Measurements from ENCODE around the gene NFATC3. TPM values are rescaled to one million over a fixed set of nuclear protein-coding genes. Genes with fewer than 3 reads are reported as not detected.
A peak's percentile ranks its signal among the peaks of the same experiment; 100 is the strongest.

NFATC3 gene
- total RNA-seq, 1 donor from 2014 or later, result 17.4 TPM

- DNase-seq (ENCODE audit: low read depth), result no peak
These were observed 145.0 kb downstream of the NFATC3 start for GRCh38 chr16:68230176-68230571.

GRCh38 chr16:68230956-68231355 lies 145.8 kb downstream of the NFATC3 start:
- DNase-seq (ENCODE audit: low read depth), result no peak

- no peak for DNase-seq (ENCODE audit: low read depth)
These were observed 146.4 kb downstream of the NFATC3 start for GRCh38 chr16:68231384-68232136.

- DNase-seq (ENCODE audit: low read depth), result no peak
These were observed 147.2 kb downstream of the NFATC3 start for GRCh38 chr16:68232335-68232734.

GRCh38 chr16:68233085-68233834 lies 148.1 kb downstream of the NFATC3 start:
- no peak for DNase-seq (ENCODE audit: low read depth)

- no peak for DNase-seq (ENCODE audit: low read depth)
These were observed 148.6 kb downstream of the NFATC3 start for GRCh38 chr16:68233835-68234187.

GRCh38 chr16:68234188-68235107 lies 149.3 kb downstream of the NFATC3 start:
- DNase-seq (ENCODE audit: low read depth), result peak; percentile 38

- no peak for DNase-seq (ENCODE audit: low read depth)
These were observed 150.1 kb downstream of the NFATC3 start for GRCh38 chr16:68235108-68235886.

GRCh38 chr16:68235887-68236136 lies 150.6 kb downstream of the NFATC3 start, which contains the start of gene ESRP2:
Gene ESRP2, minus strand, starts transcription at chr16:68236127. Its CDS starts 82 bp downstream, at chr16:68236045.
- DNase-seq (ENCODE audit: low read depth), result no peak

- DNase-seq (ENCODE audit: low read depth), result peak; percentile 23
These were observed 151.1 kb downstream of the NFATC3 start for GRCh38 chr16:68236137-68236825.

- DNase-seq (ENCODE audit: low read depth), result peak; percentile 49
These were observed 151.7 kb downstream of the NFATC3 start for GRCh38 chr16:68236826-68237242.

GRCh38 chr16:68237243-68238028 lies 152.3 kb downstream of the NFATC3 start:
- peak; percentile 91 for DNase-seq (ENCODE audit: low read depth)

GRCh38 chr16:68238029-68238345 lies 152.8 kb downstream of the NFATC3 start:
- no peak for DNase-seq (ENCODE audit: low read depth)

GRCh38 chr16:68242085-68242484 lies 156.9 kb downstream of the NFATC3 start:
- no peak for DNase-seq (ENCODE audit: low read depth)

GRCh38 chr16:68242926-68243858 lies 158.0 kb downstream of the NFATC3 start:
- no peak for DNase-seq (ENCODE audit: low read depth)

GRCh38 chr16:68244481-68244902 lies 159.3 kb downstream of the NFATC3 start:
- no peak for DNase-seq (ENCODE audit: low read depth)

GRCh38 chr16:68244903-68245853 lies 160.0 kb downstream of the NFATC3 start, which contains the start of gene PLA2G15:
Gene PLA2G15, plus strand, starts transcription at chr16:68245373. Its CDS starts 54 bp downstream, at chr16:68245427.
- DNase-seq (ENCODE audit: low read depth), result peak; percentile 66

GRCh38 chr16:68246121-68246520 lies 161.0 kb downstream of the NFATC3 start:
- no peak for DNase-seq (ENCODE audit: low read depth)
